ENCODE results near the gene CPSF3.

DNA sequence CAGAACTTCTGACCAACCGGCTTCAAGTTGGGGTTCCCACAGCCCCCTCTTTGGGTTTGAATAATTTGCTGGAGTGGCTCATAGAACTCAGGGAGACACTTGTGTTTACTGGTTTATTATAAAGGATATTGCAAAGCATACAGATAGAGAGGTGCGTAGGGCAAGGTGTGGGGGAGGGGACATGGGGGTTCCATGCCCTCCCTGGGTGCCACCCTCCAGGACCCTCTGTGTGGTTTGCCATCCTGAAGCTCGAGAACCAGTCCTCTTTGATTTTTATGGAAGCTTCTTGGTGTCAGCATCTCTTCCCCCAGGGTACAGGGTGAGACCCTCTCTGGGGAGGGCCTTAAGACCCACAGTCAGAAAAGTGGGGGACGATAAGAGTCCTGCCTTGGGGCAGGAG, 38.9 kb upstream of the CPSF3 start:
- TF ChIP-seq, protein P1, sequence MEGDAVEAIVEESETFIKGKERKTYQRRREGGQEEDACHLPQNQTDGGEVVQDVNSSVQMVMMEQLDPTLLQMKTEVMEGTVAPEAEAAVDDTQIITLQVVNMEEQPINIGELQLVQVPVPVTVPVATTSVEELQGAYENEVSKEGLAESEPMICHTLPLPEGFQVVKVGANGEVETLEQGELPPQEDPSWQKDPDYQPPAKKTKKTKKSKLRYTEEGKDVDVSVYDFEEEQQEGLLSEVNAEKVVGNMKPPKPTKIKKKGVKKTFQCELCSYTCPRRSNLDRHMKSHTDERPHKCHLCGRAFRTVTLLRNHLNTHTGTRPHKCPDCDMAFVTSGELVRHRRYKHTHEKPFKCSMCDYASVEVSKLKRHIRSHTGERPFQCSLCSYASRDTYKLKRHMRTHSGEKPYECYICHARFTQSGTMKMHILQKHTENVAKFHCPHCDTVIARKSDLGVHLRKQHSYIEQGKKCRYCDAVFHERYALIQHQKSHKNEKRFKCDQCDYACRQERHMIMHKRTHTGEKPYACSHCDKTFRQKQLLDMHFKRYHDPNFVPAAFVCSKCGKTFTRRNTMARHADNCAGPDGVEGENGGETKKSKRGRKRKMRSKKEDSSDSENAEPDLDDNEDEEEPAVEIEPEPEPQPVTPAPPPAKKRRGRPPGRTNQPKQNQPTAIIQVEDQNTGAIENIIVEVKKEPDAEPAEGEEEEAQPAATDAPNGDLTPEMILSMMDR (IDR thresholded peaks at IDR 0.05) = no peak
- no peak for TF ChIP-seq POLR2A (IDR thresholded peaks at IDR 0.05)
